Measurements from ENCODE around the gene RBCK1. TPM values are rescaled to one million over a fixed set of nuclear protein-coding genes. Genes with fewer than 3 reads are reported as not detected.
A peak's percentile ranks its signal among the peaks of the same experiment; 100 is the strongest.
"Not testable (repeated sequence)": the region's sequence is repeated elsewhere in the genome, so short reads cannot be mapped to it uniquely, and the experiment has no call there.

The RBCK1 gene
- total RNA-seq, 1 donor from 2014 or later, result 44.3 TPM

- no peak for DNase-seq (ENCODE audit: low spot score)
- intact Hi-C loops (cut with DNase I), result no loop called here
Observed at GRCh38 chr20:458776-459175, 50.7 kb downstream of the RBCK1 start.

- intact Hi-C loops (cut with DNase I), result loop anchor here (5.0 kb wide), 3 partner anchors 53 to 108 kb away; partner anchors contain the start of genes CSNK2A1 and RBCK1
Observed at GRCh38 chr20:460180-460579, 52.1 kb downstream of the RBCK1 start.

GRCh38 chr20:460707-461106 lies 52.6 kb downstream of the RBCK1 start:
- intact Hi-C loops (cut with DNase I), result loop anchor here (5.0 kb wide), 3 partner anchors 53 to 108 kb away; partner anchors contain the start of genes CSNK2A1 and RBCK1
- no peak for DNase-seq (ENCODE audit: low spot score)

More at GRCh38 chr20:460180-460579, 52.1 kb downstream of the RBCK1 start:
- no peak for DNase-seq (ENCODE audit: low spot score)

- DNase-seq (ENCODE audit: low spot score), result peak; percentile 80
- intact Hi-C loops (cut with DNase I), result loop anchor here (2.0 to 5.0 kb wide), 4 partner anchors 17 to 109 kb away; partner anchors contain the start of genes CSNK2A1 and RBCK1
Observed at GRCh38 chr20:461254-462198, 53.4 kb downstream of the RBCK1 start.

- intact Hi-C loops (cut with DNase I), result loop anchor here (2.0 to 5.0 kb wide), 4 partner anchors 18 to 110 kb away; partner anchors contain the start of genes CSNK2A1 and RBCK1
- peak; percentile 92 for DNase-seq (ENCODE audit: low spot score)
Observed at GRCh38 chr20:462199-462991, 54.3 kb downstream of the RBCK1 start, which contains the start of gene TBC1D20. Gene TBC1D20 (minus strand): TSS chr20:462533. CDS start chr20:462405, 128 bp downstream.

GRCh38 chr20:467755-468154 lies 59.7 kb downstream of the RBCK1 start:
- intact Hi-C loops (cut with DNase I), result no loop called here
- no peak for DNase-seq (ENCODE audit: low spot score)

- no peak for DNase-seq (ENCODE audit: low spot score)
- intact Hi-C loops (cut with DNase I), result no loop called here
Observed at GRCh38 chr20:469746-470490, 61.8 kb downstream of the RBCK1 start.

GRCh38 chr20:472137-472846 lies 64.2 kb downstream of the RBCK1 start:
- DNase-seq (ENCODE audit: low spot score), result no peak
- intact Hi-C loops (cut with DNase I), result no loop called here

- intact Hi-C loops (cut with DNase I), result no loop called here
- no peak for DNase-seq (ENCODE audit: low spot score)
Observed at GRCh38 chr20:472889-473292, 64.8 kb downstream of the RBCK1 start.

- intact Hi-C loops (cut with DNase I), result no loop called here
- no peak for DNase-seq (ENCODE audit: low spot score)
Observed at GRCh38 chr20:474581-474980, 66.5 kb downstream of the RBCK1 start.

- intact Hi-C loops (cut with DNase I), result loop anchor here (5.0 kb wide), 1 partner anchor 68 kb away; the partner anchor contains the start of gene RBCK1
- DNase-seq (ENCODE audit: low spot score), result no peak
Observed at GRCh38 chr20:475463-476357, 67.6 kb downstream of the RBCK1 start.

GRCh38 chr20:476561-477249 lies 68.6 kb downstream of the RBCK1 start:
- DNase-seq (ENCODE audit: low spot score), result not testable (repeated sequence)
- intact Hi-C loops (cut with DNase I), result loop anchor here (5.0 kb wide), 1 partner anchor 69 kb away; the partner anchor contains the start of gene RBCK1

- intact Hi-C loops (cut with DNase I), result loop anchor here (2.0 to 5.0 kb wide), 2 partner anchors 71 to 123 kb away; partner anchors contain the start of gene RBCK1
- no peak for DNase-seq (ENCODE audit: low spot score)
Observed at GRCh38 chr20:478010-478948, 70.2 kb downstream of the RBCK1 start.

GRCh38 chr20:478949-479429 lies 70.9 kb downstream of the RBCK1 start:
- DNase-seq (ENCODE audit: low spot score), result no peak
- intact Hi-C loops (cut with DNase I), result loop anchor here (2.0 to 5.0 kb wide), 2 partner anchors 72 to 124 kb away; partner anchors contain the start of gene RBCK1

- intact Hi-C loops (cut with DNase I), result loop anchor here (2.0 to 5.0 kb wide), 2 partner anchors 72 to 125 kb away; partner anchors contain the start of gene RBCK1
- DNase-seq (ENCODE audit: low spot score), result no peak
Observed at GRCh38 chr20:479487-479886, 71.4 kb downstream of the RBCK1 start.
